Central memory CD8-positive, alpha-beta T cell (primary cell): Measurements from ENCODE around the gene KIF18B.

ENCODE experiments used
- ATAC-seq: fragments of 150-1000 bp; cut with Tn5 transposase; replicated peaks from 2 replicates; pipeline ENCODE4 v1.10.0; 2022; ENCODE audit warnings: mild to moderate bottlenecking, moderate FRiP score, moderate number of reproducible peaks; ENCODE audit not compliant: poor library complexity, severe bottlenecking; ENCODE audit errors: extremely low read depth
- DNase-seq, 2 donors: peaks; one replicate each; pipeline ENCODE4 v3.0.0; 2021; ENCODE audit warnings: low spot score in 2 of 2
- H3K27ac Mint-ChIP-seq: one replicate; pipeline ENCODE4 v1.8.0; 2022; ENCODE audit warnings: low read depth, mild to moderate bottlenecking, moderate library complexity, mixed read lengths
- H3K27me3 Mint-ChIP-seq: one replicate; pipeline ENCODE4 v1.8.0; 2022; ENCODE audit warnings: mixed read lengths
- H3K36me3 Mint-ChIP-seq: one replicate; pipeline ENCODE4 v1.8.0; 2022; ENCODE audit warnings: mild to moderate bottlenecking, moderate library complexity, mixed read lengths; ENCODE audit not compliant: insufficient read depth
- H3K4me1 Mint-ChIP-seq: one replicate; pipeline ENCODE4 v1.8.0; 2022; ENCODE audit warnings: mixed read lengths
- H3K4me3 Mint-ChIP-seq: one replicate; pipeline ENCODE4 v1.8.0; 2022; ENCODE audit warnings: mild to moderate bottlenecking, moderate library complexity, mixed read lengths
- H3K9me3 Mint-ChIP-seq: one replicate; pipeline ENCODE4 v1.8.0; 2022; ENCODE audit warnings: mixed read lengths

The KIF18B gene

DNA sequence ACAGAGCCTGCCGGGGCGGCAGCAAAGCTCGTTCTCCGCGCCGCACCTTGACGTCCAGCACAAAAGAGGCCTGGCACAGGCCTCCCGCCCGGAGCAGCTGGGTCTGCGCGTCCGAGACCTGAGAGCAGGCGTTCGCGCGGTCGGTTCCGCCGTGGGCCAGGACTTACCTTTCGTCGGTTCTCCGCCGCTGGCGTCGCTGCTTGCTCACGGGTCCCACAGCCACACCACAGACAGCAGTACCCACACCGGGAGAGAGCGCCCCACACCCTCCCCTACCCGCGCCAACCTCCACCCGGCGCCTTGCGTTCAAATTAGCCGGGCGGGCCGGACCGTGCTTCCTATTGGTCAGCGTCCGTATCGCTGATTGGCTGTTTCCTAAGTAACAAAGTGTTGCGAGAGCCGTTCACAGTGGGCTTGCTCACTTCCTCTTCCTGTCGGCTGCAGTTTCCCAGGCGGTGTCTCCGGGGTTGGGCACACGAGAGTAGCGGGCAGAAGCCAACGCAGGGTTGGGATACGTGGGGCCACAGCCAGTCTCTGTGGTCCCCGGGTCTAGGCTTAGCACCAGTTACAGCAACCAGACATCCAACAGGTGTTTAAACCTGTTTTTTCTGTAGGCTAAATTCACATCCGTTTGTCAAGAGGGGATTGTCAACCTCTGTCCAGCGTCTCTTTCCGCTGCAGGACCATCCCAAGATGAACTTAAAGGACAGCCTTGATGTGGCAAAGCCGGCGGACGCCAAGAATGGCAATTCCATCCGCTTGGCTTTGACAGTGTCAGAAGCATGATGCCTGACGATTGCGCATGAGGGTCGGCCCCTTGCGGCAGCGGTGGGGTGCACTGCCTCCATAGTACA, at the start of gene KIF18B:
TSS of gene KIF18B (minus strand) at position 313 of the 854 bp plus-strand sequence. CDS start 11,429 bp downstream, outside the sequence.
- H3K4me3 Mint-ChIP-seq = peak within 1 kb of the TSS; percentile 87
- DNase-seq (peak; percentile 85 to 86), ATAC-seq (peak; percentile 98)
- H3K9me3 Mint-ChIP-seq = no peaks in the 10 kb centered on the region
- no peaks in the 10 kb centered on the region for H3K4me1 Mint-ChIP-seq
- peak within 1 kb of the TSS; percentile 87 for H3K27ac Mint-ChIP-seq
- H3K36me3 Mint-ChIP-seq = peaks cover 3% of the 10 kb centered on the region
- H3K27me3 Mint-ChIP-seq = no peaks in the 10 kb centered on the region

DNA sequence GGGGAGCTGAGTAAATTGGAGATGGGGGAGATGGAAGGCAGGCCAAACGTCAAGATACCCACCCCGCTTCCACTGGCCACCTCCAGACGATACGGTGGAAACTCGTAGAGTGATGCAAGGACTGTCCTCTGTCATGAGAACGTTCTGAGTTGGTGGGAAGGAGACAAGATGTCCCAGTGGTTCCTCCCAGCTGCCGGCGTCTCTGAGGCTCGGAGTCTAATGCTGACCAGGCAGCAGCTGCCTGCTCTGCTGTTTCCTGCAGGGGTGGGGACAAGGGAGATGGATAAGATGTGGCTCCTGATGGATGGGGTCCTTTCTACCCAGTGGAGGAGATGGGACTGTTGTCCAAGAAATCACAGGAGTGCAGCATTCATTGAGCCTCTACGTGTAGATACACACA, 48.7 kb upstream of the KIF18B start:
- no peaks in the 10 kb centered on the region for H3K4me1 Mint-ChIP-seq
- no peaks in the 10 kb centered on the region for H3K36me3 Mint-ChIP-seq
- no peak for DNase-seq
- H3K27me3 Mint-ChIP-seq = peaks cover 77% of the 10 kb centered on the region
- ATAC-seq = no peak
- peaks cover 10% of the 10 kb centered on the region for H3K9me3 Mint-ChIP-seq
- H3K27ac Mint-ChIP-seq = no peak overlapping the region
- no peak overlapping the region for H3K4me3 Mint-ChIP-seq

DNA sequence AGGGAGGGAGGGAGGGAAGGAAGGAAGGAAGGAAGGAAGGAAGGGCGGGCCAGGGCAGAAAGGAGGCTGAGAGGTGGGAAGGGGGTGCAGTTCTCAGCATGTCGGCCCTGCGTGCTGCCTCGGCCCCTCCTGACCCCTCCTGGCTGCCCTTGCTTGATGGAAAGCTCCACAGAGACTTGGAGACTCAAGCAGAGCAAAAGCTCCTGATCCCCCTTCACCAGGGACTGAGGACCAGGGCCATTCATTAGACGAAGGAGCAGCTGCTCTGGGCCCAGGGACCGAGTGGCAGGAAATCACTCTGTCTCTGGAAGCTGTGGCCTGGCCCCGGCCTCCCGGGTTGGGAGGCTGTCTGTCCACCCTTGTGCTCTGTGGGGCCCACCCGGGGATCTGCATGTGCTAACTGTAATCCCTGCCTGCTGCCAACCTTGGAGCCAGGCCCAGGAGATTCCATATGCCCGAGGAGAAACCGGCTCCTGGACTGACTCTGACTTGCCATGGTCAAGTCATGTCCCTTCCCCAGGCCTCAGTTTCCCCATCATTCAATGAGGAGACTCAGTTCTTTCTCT, 47.9 kb upstream of the KIF18B start:
- peaks cover 10% of the 10 kb centered on the region for H3K9me3 Mint-ChIP-seq
- ATAC-seq = no peak
- no peaks in the 10 kb centered on the region for H3K36me3 Mint-ChIP-seq
- H3K4me3 Mint-ChIP-seq = no peak overlapping the region
- no peak overlapping the region for H3K27ac Mint-ChIP-seq
- DNase-seq = no peak
- no peaks in the 10 kb centered on the region for H3K4me1 Mint-ChIP-seq
- peaks cover 80% of the 10 kb centered on the region for H3K27me3 Mint-ChIP-seq

DNA sequence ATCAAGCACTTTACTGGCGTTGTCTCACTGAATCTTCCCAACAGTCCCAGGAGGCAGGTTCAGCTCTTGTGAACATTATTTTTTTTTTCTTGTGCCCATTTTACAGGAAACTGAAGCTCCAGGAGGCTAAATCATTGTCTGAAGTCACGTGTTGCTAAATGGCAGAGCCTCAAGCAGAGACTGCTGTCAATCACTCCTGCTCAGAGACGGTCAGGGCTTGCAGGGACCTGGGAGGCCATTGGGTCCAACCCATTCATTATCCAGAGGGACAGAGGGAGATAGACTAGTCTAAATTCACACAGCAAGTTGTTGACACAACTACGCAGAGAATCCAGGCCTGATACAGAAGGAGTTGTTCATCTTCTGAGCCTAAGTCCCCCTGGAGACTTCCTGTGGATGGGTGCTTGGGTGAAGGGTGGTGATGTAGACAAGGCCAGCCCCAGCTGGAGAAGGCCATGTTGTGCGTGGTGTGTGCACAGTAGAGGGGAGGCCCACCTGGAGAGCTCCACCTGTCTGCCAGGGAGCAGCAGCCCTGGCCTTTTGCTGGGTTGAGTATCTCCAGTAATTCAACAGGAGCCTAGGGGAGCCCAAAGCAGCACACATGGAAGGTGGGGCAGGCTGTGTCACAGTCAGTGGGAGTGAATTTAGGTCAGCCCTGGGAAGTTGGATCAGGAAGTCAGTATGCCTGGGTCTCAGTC, 44.8 kb upstream of the KIF18B start:
- peaks cover 90% of the 10 kb centered on the region for H3K27me3 Mint-ChIP-seq

DNA sequence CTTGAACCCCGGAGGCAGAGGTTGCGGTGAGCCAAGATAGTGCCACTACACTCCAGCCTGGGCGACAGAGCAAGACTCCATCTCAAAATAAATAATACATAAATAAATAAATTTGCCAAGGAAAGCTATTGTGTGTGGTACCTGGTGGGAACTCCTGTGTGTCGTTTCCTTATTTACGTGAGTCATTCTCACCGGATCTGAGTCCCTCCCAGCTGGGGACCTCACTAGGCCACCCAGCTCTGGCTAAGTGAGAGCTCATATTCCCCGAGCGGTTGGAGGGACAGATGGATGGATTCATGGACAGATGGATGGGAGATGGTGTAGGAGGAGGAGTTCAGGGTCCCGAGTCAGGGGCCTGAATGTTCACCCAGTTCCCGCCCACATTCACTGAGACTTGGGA, 43.4 kb upstream of the KIF18B start:
- Mint-ChIP-seq H3K4me3 (no peak overlapping the region), H3K27ac (no peak overlapping the region), H3K36me3 (peaks cover 2% of the 10 kb centered on the region)

More for the DNA sequence above, 44.8 kb upstream of the KIF18B start:
- no peaks in the 10 kb centered on the region for H3K9me3 Mint-ChIP-seq
- no peak overlapping the region for H3K4me3 Mint-ChIP-seq
- H3K27ac Mint-ChIP-seq = no peak overlapping the region
- H3K36me3 Mint-ChIP-seq = peaks cover 2% of the 10 kb centered on the region
- ATAC-seq (no peak), DNase-seq (no peak)
- H3K4me1 Mint-ChIP-seq = peaks cover 5% of the 10 kb centered on the region

DNA sequence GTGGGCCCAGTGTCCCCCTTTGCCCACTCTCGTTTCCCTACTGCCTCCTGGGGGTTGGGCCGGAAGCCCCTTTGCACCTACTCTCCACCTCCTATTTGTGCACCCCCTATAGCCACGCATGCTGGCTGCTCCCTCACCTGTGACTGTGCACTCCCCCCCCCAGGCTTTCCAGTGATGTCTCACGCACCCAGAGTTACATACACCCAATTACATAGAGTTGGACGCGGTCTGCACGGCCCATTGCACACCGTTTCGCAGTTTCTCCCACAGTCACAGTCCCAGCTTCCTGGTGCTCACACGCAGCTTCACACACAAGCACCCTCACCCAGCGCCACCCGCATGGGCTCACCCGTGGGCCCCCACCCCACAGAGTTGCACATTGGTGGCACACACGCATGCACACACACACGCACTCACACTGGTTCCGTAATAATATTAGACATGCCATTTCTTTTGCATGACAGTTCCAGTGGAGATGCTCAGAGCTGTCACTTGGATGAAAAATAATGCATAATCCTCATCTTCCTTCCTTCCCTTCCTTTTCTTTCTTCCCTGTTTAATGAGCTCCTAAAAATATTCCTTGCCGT, 42.1 kb upstream of the KIF18B start:
- Mint-ChIP-seq H3K4me3 (no peak overlapping the region), H3K27me3 (peaks cover 76% of the 10 kb centered on the region), H3K9me3 (no peaks in the 10 kb centered on the region), H3K27ac (no peak overlapping the region), H3K4me1 (peaks cover 5% of the 10 kb centered on the region), H3K36me3 (peaks cover 3% of the 10 kb centered on the region)
- DNase-seq = no peak
- no peak for ATAC-seq

More for the DNA sequence above, 43.4 kb upstream of the KIF18B start:
- DNase-seq (no peak), ATAC-seq (no peak)
- peaks cover 85% of the 10 kb centered on the region for H3K27me3 Mint-ChIP-seq
- peaks cover 5% of the 10 kb centered on the region for H3K4me1 Mint-ChIP-seq
- no peaks in the 10 kb centered on the region for H3K9me3 Mint-ChIP-seq

DNA sequence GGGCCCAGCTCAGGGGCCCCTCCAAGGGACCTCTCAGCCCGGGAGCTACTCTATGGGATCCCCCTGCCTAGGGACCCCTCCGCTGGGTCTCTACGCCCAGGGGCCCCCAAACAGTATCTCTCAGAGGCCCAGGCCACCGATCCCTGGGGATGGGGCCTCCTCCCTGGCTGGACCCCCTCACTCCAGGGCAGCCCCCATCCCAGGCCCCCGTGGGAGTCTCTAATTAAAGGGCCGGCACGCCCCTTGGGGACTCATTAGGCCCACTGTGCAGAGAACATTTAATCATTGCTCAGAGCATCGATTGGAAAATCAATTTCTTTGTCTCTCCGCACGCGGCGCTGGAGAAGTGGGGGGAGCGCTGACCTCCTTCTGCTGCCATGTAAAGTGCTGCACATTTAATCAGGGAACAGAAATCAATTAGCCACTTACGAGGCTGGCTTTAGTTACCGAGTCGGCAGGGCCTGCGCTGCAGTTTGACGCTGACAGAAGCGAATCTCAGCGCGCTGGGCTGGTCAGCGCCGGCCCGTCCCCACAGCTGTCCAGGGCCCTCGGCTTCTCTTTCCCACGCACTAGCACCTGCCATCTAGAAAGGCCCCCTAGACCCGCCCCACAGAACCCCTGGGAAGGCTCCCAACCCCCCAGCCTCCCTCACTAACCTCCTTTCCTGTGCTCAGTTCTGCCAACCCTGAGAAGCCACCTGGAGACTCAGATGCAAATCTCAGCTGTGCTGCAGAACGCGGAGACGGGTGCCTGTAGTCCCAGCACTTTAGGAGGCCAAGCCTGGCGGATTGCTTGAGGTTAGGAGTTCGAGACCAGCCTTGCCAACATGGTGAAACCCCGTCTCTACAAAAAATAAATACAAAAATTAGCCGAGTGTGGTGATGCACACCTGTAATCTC, 40.7 kb upstream of the KIF18B start:
- Mint-ChIP-seq H3K4me1 (peaks cover 5% of the 10 kb centered on the region), H3K27ac (no peak overlapping the region), H3K4me3 (no peak overlapping the region), H3K9me3 (no peaks in the 10 kb centered on the region), H3K36me3 (peaks cover 3% of the 10 kb centered on the region), H3K27me3 (peaks cover 62% of the 10 kb centered on the region)
- ATAC-seq = no peak
- no peak for DNase-seq

DNA sequence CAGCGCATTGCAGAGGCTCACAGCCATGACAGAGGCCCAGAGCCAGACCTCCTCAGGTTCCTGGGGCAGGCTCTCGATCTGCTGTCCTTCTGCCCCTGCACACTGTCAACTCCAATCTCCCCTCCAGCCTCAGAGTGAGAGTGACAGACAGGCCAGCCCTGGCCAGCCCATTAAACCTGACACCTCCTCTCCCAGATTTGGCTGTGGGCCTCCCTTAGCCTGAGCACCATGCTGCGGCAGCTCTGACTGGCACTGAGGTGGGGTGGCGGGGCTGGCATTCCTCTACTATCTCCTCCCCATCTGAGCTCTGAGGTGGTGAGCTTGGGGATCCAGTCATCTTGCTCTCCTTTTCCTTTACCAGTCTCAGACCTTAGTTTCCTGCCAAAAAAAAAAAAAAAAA, 36.0 kb upstream of the KIF18B start:
- ATAC-seq = no peak
- Mint-ChIP-seq H3K27ac (no peak overlapping the region), H3K27me3 (peaks cover 52% of the 10 kb centered on the region), H3K4me1 (peaks cover 5% of the 10 kb centered on the region), H3K36me3 (peaks cover 3% of the 10 kb centered on the region), H3K4me3 (no peak overlapping the region), H3K9me3 (no peaks in the 10 kb centered on the region)
- no peak for DNase-seq

DNA sequence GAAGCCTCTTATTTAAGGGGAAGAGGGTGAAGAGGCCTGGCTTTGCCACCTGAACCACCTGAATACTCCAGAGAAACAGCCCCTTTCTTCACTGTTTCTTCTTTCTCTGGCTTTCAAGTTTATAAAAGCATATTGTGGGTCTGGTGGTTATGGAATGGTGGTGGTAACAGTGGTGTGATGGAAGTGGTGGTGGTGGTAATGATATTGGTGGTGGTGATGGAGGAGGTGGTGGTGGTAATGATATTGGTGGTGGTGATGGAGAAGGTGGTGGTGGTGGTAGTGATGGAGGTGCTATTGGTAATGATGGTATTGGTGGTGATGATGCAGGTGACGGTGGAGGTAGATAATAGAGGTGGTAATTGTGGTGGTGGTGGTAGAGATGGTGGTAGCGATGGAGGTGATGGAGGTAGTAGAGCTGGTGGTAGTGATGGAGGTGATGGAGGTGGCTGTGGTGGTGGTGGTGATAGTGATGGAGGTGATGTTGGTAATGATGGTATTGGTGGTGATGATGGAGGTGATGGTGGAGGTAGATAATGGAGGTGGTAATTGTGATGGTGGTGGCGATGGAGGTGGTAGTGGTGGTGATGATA, 34.6 kb upstream of the KIF18B start:
- no peak overlapping the region for H3K27ac Mint-ChIP-seq
- H3K4me3 Mint-ChIP-seq = no peak overlapping the region
- peaks cover 50% of the 10 kb centered on the region for H3K27me3 Mint-ChIP-seq
- no peak for DNase-seq
- peaks cover 2% of the 10 kb centered on the region for H3K36me3 Mint-ChIP-seq
- H3K4me1 Mint-ChIP-seq = no peaks in the 10 kb centered on the region
- ATAC-seq = no peak
- H3K9me3 Mint-ChIP-seq = no peaks in the 10 kb centered on the region

DNA sequence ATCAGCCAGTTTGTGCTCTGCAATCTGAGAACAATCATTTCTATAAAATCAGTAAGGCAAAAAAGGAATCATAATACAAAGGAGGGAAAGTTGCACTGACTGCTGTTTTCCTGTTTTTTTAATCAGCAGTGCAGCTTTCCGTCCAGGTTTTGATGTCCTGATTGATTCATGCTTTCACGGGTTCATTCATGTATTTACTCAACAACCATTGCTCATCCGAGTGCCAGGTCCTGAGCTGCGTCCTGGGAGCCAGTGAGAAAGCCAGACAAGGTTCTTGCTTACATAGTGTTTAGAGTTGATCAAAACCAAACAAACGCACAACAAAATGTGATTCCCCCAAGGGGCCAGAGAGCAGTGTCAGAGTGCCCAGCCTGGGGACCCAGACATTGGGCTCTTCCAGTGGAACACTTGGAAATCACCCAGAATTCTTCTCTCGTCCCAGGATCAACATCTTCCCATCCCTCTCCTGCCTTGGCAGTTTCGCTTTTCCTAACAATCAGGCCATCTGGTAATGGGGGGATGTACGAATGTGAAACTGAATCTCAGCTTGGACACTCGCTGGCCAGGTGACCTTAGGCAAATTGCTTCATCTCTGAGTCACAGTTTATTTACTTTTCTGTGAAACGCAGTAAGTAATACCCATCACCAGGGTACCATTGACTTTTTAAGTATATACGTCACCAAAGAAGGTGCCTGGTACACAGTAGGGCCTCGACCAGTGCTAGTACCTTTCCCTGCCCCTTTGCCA, 33.8 kb upstream of the KIF18B start:
- Mint-ChIP-seq H3K36me3 (peaks cover 2% of the 10 kb centered on the region), H3K9me3 (no peaks in the 10 kb centered on the region), H3K4me3 (no peak overlapping the region), H3K4me1 (no peaks in the 10 kb centered on the region), H3K27ac (no peak overlapping the region), H3K27me3 (peaks cover 51% of the 10 kb centered on the region)
- ATAC-seq (no peak), DNase-seq (no peak)

DNA sequence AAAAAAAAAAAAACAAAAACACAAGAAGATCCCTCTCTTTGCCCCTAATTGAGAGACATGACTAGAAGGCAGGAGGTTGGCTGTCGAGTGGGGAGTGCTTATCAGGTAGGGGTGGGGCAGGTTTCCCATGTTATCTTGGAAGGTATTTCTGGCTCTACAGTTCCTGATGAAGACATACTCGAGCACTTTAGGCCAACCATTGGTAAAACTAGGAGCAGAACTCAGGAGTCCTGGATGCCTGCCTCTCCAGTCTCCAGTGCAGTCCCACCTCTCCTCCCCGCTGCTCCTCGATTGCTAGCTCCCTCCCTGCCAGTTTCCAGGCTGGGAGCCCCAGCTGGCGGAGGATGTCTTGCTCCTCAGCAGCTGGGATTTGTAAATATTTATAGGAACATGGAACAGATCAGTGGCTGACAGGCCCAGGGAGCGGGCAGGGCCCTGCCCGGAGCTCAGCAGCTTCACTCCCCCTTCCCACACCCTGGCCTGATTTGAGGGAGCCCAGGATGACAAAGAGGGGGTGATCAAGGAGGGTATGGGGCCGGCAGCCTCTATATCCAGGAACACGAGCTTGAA, 31.9 kb upstream of the KIF18B start:
- H3K4me3 Mint-ChIP-seq = no peak overlapping the region
- H3K27ac Mint-ChIP-seq = no peak overlapping the region
- no peak for ATAC-seq
- H3K9me3 Mint-ChIP-seq = no peaks in the 10 kb centered on the region
- peaks cover 67% of the 10 kb centered on the region for H3K27me3 Mint-ChIP-seq
- DNase-seq = no peak
- H3K36me3 Mint-ChIP-seq = no peaks in the 10 kb centered on the region
- no peaks in the 10 kb centered on the region for H3K4me1 Mint-ChIP-seq
